Muscle layer of duodenum (tissue), 2 donors: ENCODE measurements around the gene ABCC3.

Experiments
- H3K27ac ChIP-seq: one replicate; pipeline ENCODE4 v1.7.0; 2013; ENCODE audit warnings: mild to moderate bottlenecking, low read length
- H3K27me3 ChIP-seq: one replicate; pipeline ENCODE4 v1.7.0; 2013; ENCODE audit warnings: low read depth, mild to moderate bottlenecking, control low read depth, low read length
- H3K36me3 ChIP-seq, 2 donors: one replicate each; pipeline ENCODE4 v1.7.0; 2013; ENCODE audit warnings: low read length in 2 of 2, control low read depth in 1 of 2, mild to moderate bottlenecking in 1 of 2; ENCODE audit not compliant: insufficient read depth in 2 of 2, control insufficient read depth in 1 of 2
- H3K4me1 ChIP-seq, 2 donors: one replicate each; pipeline ENCODE4 v1.7.0; 2013; ENCODE audit warnings: low read length in 2 of 2, mild to moderate bottlenecking in 2 of 2, control low read depth in 1 of 2, moderate library complexity in 1 of 2; ENCODE audit not compliant: insufficient read depth in 2 of 2, control insufficient read depth in 1 of 2
- H3K4me3 ChIP-seq, 2 donors: one replicate each; pipeline ENCODE4 v1.7.0; 2013; ENCODE audit warnings: low read length in 2 of 2, low read depth in 1 of 2, mild to moderate bottlenecking in 1 of 2
- H3K9me3 ChIP-seq, 2 donors: one replicate each; pipeline ENCODE4 v1.7.0; 2013; ENCODE audit warnings: low read length in 2 of 2, control low read depth in 1 of 2, mild to moderate bottlenecking in 1 of 2; ENCODE audit not compliant: control insufficient read depth in 1 of 2
- donor health status: healthy.

ABCC3 gene

DNA sequence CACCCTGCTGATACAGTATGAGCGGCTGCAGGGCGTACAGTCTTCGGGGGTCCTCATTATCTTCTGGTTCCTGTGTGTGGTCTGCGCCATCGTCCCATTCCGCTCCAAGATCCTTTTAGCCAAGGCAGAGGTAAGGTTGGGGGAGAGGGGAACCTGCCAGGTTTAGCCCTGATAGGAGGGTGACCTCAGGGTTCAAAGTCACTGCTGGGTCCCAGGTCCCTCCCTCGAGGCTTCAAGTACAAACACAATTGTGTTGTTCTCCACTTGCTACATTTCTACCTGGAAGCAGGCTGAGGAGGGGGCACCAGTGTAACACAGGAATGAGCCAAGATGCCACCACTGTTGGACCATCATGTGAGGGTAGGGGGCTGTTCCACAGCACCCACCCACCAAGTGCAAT lies 22.4 kb downstream of the ABCC3 start:
- H3K4me3 ChIP-seq, result no peak overlapping the region
- H3K36me3 ChIP-seq, result no peaks in the 10 kb centered on the region
- peaks cover 0 to 6% of the 10 kb centered on the region in 2 donors for H3K9me3 ChIP-seq
- H3K4me1 ChIP-seq, result peaks cover 21 to 30% of the 10 kb centered on the region in 2 donors
- H3K27me3 ChIP-seq, result no peaks in the 10 kb centered on the region
- no peak overlapping the region for H3K27ac ChIP-seq

DNA sequence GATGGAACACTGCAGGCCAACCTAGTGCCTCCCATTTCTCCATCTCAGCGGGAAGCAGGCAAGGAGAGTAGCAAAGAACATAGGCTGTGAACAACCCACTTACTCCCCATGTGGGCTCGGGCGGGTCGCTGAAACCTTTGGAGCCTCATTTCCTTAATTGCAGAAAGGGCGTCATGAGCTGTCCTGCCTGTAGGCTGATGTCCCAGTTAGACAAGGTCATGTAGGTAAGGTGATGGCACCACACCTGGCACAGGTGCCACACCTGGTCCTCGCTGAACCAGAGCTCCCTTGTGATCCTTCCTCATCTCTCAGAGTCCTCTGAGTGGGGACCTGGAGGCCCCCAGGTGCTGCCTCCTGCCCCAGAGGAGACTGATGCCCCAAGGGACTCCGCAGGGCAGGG lies 22.9 kb downstream of the ABCC3 start:
- Histone ChIP-seq H3K4me1 (peaks cover 21 to 32% of the 10 kb centered on the region in 2 donors), H3K4me3 (no peak overlapping the region), H3K36me3 (no peaks in the 10 kb centered on the region), H3K9me3 (peaks cover 0 to 4% of the 10 kb centered on the region in 2 donors), H3K27me3 (no peaks in the 10 kb centered on the region), H3K27ac (no peak overlapping the region)

DNA sequence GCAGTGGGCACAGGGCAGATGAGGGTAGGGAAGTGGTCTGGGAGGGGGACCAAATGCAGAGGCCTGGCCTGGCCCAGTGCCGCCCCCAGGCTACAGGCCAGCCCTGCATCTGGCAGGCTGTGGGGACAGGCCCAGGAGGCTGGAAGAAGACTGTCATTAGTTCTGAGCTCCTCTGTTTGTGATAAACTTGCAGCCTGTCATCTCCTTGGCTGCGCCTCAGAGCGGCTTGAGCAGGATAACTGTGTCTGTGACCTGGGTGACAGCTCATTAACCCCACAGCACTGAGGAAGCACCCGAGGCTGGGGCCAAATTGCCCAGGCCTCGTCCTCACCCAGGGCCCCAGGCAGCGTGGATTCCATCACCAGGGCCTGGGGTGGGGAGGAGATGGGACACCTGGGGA lies 23.9 kb downstream of the ABCC3 start:
- no peaks in the 10 kb centered on the region for H3K36me3 ChIP-seq
- no peaks in the 10 kb centered on the region for H3K9me3 ChIP-seq
- no peak overlapping the region for H3K27ac ChIP-seq
- H3K27me3 ChIP-seq, result no peaks in the 10 kb centered on the region
- H3K4me1 ChIP-seq, result peaks cover 21 to 32% of the 10 kb centered on the region in 2 donors
- H3K4me3 ChIP-seq, result no peak overlapping the region

DNA sequence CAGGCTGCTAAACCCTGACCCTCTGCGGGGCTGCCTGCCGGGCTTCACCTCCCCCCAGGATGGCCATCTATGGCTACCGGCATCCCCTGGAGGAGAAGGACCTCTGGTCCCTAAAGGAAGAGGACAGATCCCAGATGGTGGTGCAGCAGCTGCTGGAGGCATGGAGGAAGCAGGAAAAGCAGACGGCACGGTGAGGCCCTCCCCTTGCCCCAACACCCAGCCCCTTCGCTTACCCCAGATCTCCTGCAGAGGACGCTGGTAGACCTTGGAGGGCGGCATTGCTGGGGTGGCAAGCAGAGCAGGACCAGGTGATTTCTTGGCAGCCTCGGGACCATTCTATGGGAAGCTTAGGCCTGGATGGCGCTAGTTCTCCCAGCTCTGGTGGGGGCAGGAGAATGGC lies 24.5 kb downstream of the ABCC3 start:
- H3K27me3 ChIP-seq, result no peaks in the 10 kb centered on the region
- peaks cover 21 to 32% of the 10 kb centered on the region in 2 donors for H3K4me1 ChIP-seq
- no peak overlapping the region for H3K27ac ChIP-seq

DNA sequence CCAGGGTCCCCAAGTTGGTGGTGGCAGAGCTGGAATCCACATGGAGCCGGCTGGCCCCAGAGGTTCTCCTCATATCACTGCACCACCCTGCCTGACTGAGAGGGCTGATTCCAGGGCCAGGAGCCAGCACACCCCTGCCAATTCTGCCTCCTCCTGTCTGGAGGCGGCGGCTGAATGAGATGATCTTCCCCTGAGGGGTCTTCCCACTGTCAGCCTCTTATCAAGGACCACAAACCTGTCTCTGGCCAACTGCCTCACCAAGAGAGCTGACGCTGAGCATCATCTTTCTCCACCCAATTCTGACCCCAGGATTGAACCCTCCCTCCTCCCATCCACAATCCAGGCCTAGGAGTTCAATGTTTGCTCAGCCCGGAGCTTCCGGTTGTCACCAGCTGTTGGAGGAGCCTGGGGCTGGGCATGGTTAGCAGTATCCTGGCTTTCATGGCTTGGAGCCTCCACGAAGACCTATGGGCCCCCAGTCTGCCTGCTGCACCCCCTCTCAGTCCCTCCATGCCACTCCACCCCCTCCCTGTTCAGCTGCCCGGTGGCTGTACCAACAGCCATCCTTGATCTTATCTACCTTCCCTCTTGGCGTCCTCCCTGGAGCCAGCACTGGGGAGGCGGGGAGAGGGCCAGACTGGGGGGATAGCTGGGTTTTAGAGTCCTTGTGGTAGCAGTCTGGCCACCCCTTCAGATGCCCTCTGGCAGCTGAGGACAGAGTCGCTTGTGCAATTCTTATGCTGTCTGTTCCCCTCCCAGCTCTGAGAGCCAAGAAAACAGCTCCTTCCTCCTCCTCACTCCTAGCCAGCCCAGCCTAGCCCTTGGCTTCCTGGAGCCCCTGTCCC lies 25.6 kb downstream of the ABCC3 start:
- no peaks in the 10 kb centered on the region for H3K27me3 ChIP-seq
- H3K27ac ChIP-seq, result peak overlapping the region; percentile 9
- H3K9me3 ChIP-seq, result no peaks in the 10 kb centered on the region
- H3K36me3 ChIP-seq, result no peaks in the 10 kb centered on the region
- peaks cover 21 to 32% of the 10 kb centered on the region in 2 donors for H3K4me1 ChIP-seq
- no peak overlapping the region for H3K4me3 ChIP-seq

More for the DNA sequence above, 24.5 kb downstream of the ABCC3 start:
- no peaks in the 10 kb centered on the region for H3K36me3 ChIP-seq
- H3K4me3 ChIP-seq, result no peak overlapping the region
- H3K9me3 ChIP-seq, result no peaks in the 10 kb centered on the region

DNA sequence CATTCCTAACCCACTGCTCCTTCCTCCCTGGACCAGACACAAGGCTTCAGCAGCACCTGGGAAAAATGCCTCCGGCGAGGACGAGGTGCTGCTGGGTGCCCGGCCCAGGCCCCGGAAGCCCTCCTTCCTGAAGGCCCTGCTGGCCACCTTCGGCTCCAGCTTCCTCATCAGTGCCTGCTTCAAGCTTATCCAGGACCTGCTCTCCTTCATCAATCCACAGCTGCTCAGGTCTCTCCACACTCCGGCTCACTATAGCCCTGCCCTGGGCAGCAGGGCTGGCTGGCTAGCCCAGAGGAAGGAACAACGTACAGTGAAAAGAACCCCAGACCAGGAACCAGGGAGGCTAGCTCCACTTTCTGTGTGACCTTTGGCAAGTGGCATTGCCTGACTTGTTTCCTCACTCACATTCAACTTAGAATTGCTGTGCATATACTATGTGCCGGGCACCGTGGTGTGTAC lies 26.2 kb downstream of the ABCC3 start:
- H3K27me3 ChIP-seq, result no peaks in the 10 kb centered on the region
- H3K9me3 ChIP-seq, result no peaks in the 10 kb centered on the region
- H3K4me1 ChIP-seq, result peaks cover 21 to 32% of the 10 kb centered on the region in 2 donors
- no peak overlapping the region for H3K4me3 ChIP-seq
- H3K27ac ChIP-seq, result peak overlapping the region; percentile 9
- no peaks in the 10 kb centered on the region for H3K36me3 ChIP-seq

DNA sequence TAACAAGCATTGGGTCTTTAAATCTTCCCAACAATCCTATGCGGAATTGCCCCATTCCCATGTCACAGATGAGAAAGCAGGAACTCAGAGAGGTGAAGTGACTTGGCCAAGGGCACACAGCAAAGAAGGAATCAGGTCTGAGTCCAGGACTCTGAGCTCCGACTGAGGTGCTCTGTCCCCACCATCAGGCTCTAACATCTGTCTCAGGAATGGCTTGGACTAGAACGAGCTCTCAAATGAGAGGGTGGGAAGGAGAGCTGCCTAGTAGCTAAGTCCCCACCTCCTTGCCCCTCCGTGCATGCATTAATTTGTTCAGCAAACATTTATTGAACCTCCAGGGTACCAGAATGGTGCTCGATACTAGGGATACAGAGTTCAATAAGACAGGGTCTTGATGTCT lies 26.7 kb downstream of the ABCC3 start:
- peak overlapping the region; percentile 9 for H3K27ac ChIP-seq
- no peaks in the 10 kb centered on the region for H3K27me3 ChIP-seq
- H3K9me3 ChIP-seq, result no peaks in the 10 kb centered on the region
- H3K4me1 ChIP-seq, result peaks cover 21 to 32% of the 10 kb centered on the region in 2 donors
- no peak overlapping the region for H3K4me3 ChIP-seq
- H3K36me3 ChIP-seq, result no peaks in the 10 kb centered on the region

DNA sequence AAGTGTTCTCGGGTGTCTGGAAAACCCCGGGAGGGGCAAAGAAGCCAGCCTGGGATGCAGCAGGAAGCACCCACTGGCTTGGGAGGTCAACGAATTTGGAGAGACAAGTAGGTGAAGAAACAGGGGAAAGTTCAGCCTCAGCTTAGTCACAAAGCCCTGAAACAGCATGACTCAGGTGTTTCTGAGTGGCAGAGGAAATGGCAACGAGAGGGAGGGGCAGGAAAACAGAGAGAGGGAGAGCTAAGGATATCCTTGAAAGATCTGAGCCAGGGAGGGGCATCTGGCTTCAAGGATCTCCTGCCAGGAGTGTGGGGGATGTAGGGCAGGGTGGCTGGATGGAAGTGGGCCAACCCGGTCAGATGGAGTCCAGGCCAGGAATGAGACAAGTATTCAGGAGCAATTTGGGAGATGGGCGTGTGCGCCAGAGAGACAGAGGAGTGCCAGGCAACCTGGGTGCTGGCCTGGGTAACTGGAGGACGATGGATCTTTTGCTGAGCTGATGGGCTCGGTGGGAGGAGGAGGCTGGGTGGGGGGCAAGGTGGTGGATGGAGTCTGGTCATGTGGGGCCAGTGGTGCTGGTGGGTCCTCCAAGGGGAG lies 27.2 kb downstream of the ABCC3 start:
- H3K27ac ChIP-seq, result no peak overlapping the region
- no peaks in the 10 kb centered on the region for H3K27me3 ChIP-seq
- H3K4me3 ChIP-seq, result no peak overlapping the region
- peaks cover 21 to 32% of the 10 kb centered on the region in 2 donors for H3K4me1 ChIP-seq
- H3K9me3 ChIP-seq, result no peaks in the 10 kb centered on the region
- no peaks in the 10 kb centered on the region for H3K36me3 ChIP-seq

DNA sequence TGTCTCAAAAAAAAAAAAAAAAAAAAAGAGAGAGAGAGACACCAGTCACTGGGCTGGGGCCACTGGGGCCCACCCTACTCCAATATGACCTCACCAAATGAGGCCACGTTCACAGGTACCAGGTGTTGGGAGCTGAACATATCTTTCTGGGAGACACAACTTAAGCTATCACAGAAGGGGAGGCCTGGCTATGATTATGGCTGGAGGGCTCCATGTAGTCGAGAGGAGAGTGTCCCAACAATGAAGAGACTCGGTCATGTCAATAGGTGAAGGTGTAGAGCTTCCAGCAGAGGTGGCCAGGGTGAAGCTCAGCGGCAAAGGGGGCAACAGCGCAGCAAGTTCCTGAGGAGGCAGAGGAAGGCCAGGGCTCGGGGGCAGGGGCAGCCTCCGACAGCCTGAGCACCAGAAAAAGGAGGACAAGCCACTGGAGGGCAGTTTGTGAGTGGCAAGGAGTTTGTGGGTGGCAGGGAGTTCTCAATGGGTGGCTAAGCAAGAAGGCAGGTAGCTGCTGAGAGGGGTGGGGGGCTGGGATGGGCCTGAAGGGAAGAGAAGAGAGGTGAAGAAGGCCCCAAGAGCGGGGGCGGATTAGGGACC lies 28.0 kb downstream of the ABCC3 start:
- peaks cover 21 to 32% of the 10 kb centered on the region in 2 donors for H3K4me1 ChIP-seq
- no peaks in the 10 kb centered on the region for H3K9me3 ChIP-seq
- no peaks in the 10 kb centered on the region for H3K27me3 ChIP-seq
- H3K36me3 ChIP-seq, result no peaks in the 10 kb centered on the region
- no peak overlapping the region for H3K27ac ChIP-seq
- H3K4me3 ChIP-seq, result no peak overlapping the region

DNA sequence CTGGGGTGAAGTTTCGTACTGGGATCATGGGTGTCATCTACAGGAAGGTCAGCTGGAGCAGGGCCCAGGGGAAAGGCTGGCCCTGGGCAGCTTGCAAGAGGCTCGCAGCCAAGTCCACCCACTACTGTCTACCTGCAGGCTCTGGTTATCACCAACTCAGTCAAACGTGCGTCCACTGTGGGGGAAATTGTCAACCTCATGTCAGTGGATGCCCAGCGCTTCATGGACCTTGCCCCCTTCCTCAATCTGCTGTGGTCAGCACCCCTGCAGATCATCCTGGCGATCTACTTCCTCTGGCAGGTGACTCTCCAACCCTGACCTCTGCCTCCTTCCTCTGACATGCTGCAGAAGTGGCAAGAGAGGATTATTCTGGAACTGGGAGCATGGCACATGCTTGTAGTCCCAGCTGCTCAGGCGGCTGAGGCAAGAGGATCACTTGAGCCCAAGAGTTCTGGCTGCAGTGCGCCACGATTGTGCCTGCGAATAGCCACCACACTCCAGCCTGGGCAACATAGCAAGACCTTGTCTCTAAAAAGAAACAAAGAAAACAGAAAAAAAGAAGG lies 29.2 kb downstream of the ABCC3 start:
- Histone ChIP-seq H3K4me3 (no peak overlapping the region), H3K9me3 (no peaks in the 10 kb centered on the region), H3K27me3 (no peaks in the 10 kb centered on the region), H3K27ac (no peak overlapping the region), H3K36me3 (no peaks in the 10 kb centered on the region), H3K4me1 (peaks cover 24 to 27% of the 10 kb centered on the region in 2 donors)

DNA sequence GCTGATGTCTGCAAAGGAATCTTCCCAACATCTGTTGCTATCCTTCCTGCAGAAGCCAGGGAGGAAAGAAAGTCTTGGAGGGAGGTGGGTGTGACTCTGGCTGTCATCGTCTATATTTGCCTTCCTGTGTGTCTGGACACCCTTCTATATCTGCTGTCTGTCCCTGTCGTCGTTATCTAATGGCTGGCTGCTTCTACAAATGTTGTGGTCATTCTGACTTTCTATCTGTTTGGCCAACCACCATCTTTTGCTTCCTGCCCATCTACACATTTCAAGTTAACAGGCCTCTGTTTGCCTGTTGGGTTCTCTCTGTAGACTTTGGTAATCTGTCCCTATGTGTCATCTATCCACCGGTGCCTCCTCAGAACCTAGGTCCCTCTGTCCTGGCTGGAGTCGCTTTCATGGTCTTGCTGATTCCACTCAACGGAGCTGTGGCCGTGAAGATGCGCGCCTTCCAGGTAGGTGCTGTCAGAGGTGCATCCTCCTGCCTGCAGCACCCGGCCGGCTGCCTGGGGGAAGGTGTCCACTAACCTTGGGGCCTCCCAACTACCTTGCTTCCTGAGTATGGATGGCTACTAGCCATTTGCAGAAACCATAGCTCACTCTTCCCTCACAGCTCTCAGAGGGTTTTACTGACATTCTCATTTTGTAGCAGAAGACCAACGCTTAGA lies 30.2 kb downstream of the ABCC3 start:
- peaks cover 23 to 24% of the 10 kb centered on the region in 2 donors for H3K4me1 ChIP-seq

More for the DNA sequence above, 30.2 kb downstream of the ABCC3 start:
- Histone ChIP-seq H3K4me3 (no peak overlapping the region), H3K27me3 (no peaks in the 10 kb centered on the region), H3K27ac (no peak overlapping the region), H3K36me3 (no peaks in the 10 kb centered on the region), H3K9me3 (no peaks in the 10 kb centered on the region)
